Uterus (tissue), 4 donors: ENCODE measurements around the gene MYH16. TPM values are rescaled to one million over a fixed set of nuclear protein-coding genes. Genes with fewer than 3 reads are reported as not detected.
"Not testable (repeated sequence)": the region's sequence is repeated elsewhere in the genome, so short reads cannot be mapped to it uniquely, and the experiment has no call there.

ENCODE experiments used
- DNase-seq, 2 donors: peaks; one replicate each; pipeline ENCODE4 v3.0.0-alpha.2; 2019 to 2020
- H3K27ac ChIP-seq, 2 donors: fragments of 200-600 bp; sonication (generic); 1 replicate in 1 of 2; 2 replicates in 1 of 2; pipeline ENCODE4 v1.5.1; 2016 to 2018
- H3K27me3 ChIP-seq, 2 donors: fragments of 200-600 bp; sonication (generic); one replicate each; pipeline ENCODE4 v1.5.1; 2018 to 2019; ENCODE audit warnings: control low read depth in 1 of 2
- H3K36me3 ChIP-seq, 2 donors: fragments of 200-600 bp; sonication (generic); one replicate each; pipeline ENCODE4 v1.5.1; 2019; ENCODE audit warnings: control low read depth in 1 of 2
- H3K4me1 ChIP-seq, 2 donors: fragments of 200-600 bp; sonication (generic); one replicate each; pipeline ENCODE4 v1.5.1; 2018 to 2019; ENCODE audit warnings: control low read depth in 1 of 2
- H3K4me3 ChIP-seq, 2 donors: fragments of 200-600 bp; sonication (generic); 1 replicate in 1 of 2; 2 replicates in 1 of 2; pipeline ENCODE4 v1.5.1; 2018 to 2019; ENCODE audit warnings: mild to moderate bottlenecking in 1 of 2
- H3K9me3 ChIP-seq, 2 donors: fragments of 200-600 bp; sonication (generic); one replicate each; pipeline ENCODE4 v1.5.1; 2019; ENCODE audit warnings: control low read depth in 1 of 2
- POLR2A ChIP-seq, 2 donors: fragments of 450-650 bp; IDR thresholded peaks; one replicate each; pipeline ENCODE4 v1.6.1; 2016; ENCODE audit warnings: antibody characterized with exemption in 2 of 2, mild to moderate bottlenecking in 1 of 2, moderate library complexity in 1 of 2
- intact Hi-C: fragments of 100-400 bp; cut with DNase I; formaldehyde crosslinking; loops from one replicate; pipeline ENCODE4 v1.15.1; 2023; ENCODE audit warnings: low total_unique reads
- total RNA-seq, 4 donors: library from RNA; depleted of rRNA in 3 of 4; stranded (reverse); fragments of >200 nt in 3 of 4; gene quantifications; one replicate each; pipeline versions ENCODE4 v1.1.0 to v1.2.4, GENCODE V29; 2014 to 2023
- TF ChIP-seq, protein P1 (sequence below), 4 experiments: fragments of 200-600 bp in 2 of 4; fragments of 450-650 bp in 2 of 4; sonication (generic) in 2 of 4; IDR thresholded peaks; one replicate each; pipeline ENCODE4 v1.5.1; 2016 to 2019; ENCODE audit warnings: antibody characterized with exemption in 4 of 4, mild to moderate bottlenecking in 2 of 4, moderate library complexity in 1 of 4
- donor health status: DM: yes; HTN: yes; CAD: no.

Gene MYH16
- not detected for total RNA-seq

DNA sequence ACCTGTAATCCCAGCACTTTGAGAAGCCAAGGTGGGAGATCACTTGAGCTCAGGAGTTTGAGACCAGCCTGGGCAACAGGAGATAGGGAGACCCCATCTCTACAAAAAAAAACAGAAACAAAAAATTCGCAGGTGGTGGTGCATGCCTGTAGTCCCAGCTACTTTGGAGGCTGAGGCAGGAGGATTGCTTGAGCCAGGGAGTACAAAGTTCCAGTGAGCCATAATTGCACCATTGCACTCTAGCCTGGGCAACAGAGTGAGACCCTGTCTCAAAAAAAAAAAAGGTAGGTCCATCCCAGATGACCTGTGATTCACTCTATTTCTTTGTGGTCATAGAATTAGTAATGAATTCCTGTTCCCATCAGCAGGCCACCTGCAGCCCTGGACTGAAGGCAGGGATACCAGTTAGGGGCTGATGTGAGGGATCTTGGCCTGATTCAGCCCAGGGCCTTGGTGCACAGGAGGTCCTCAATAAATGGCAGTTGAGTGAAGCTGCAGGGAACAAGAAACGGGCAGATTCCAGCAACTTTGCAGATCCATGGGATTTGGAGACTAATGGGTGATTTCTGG lies at the start of gene MYH16:
Gene MYH16, plus strand, starts transcription at position 364 of the 570 bp plus-strand sequence.
- no peak for DNase-seq
- intact Hi-C loops, result no loop called here
- no peak for TF ChIP-seq POLR2A (IDR thresholded peaks at IDR 0.05)
- TF ChIP-seq, protein P1, sequence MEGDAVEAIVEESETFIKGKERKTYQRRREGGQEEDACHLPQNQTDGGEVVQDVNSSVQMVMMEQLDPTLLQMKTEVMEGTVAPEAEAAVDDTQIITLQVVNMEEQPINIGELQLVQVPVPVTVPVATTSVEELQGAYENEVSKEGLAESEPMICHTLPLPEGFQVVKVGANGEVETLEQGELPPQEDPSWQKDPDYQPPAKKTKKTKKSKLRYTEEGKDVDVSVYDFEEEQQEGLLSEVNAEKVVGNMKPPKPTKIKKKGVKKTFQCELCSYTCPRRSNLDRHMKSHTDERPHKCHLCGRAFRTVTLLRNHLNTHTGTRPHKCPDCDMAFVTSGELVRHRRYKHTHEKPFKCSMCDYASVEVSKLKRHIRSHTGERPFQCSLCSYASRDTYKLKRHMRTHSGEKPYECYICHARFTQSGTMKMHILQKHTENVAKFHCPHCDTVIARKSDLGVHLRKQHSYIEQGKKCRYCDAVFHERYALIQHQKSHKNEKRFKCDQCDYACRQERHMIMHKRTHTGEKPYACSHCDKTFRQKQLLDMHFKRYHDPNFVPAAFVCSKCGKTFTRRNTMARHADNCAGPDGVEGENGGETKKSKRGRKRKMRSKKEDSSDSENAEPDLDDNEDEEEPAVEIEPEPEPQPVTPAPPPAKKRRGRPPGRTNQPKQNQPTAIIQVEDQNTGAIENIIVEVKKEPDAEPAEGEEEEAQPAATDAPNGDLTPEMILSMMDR (IDR thresholded peaks at IDR 0.05), result no peak
- no peaks in the 10 kb centered on the region for H3K27me3 ChIP-seq
- H3K4me3 ChIP-seq, result no peak within 1 kb of the TSS
- H3K4me1 ChIP-seq, result no peaks in the 10 kb centered on the region
- no peaks in the 10 kb centered on the region for H3K9me3 ChIP-seq
- H3K27ac ChIP-seq, result no peak within 1 kb of the TSS
- H3K36me3 ChIP-seq, result no peaks in the 10 kb centered on the region

DNA sequence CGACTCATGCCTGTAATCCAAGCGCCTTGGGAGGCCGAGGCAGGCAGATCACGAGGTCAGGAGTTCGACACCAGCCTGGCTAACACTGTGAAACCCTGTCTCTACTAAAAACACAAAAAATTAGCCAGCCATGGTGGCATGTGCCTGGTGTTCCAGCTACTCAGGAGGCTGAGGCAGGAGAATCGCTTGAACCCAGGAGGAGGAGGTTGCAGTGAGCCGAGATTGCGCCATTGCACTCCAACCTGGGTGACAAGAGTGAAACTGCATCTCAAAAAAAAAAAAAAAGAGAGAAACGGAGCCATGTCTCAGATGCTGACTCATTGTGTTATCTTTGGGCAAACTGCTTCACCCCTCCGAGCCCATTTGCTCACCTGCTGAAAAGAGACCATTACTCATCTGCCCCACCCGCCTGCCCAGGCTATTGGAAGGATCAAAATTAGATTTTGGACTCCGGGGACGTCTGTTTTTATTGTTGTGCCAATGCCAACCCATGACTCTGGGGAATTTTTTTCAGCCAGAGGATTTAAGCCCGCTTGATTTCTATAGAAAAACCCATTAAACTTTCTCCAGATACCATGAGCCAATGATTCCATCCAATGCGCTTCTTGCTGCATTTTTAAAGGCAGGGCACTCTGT lies 48.3 kb upstream of the MYH16 start:
- DNase-seq, result not testable (repeated sequence)

DNA sequence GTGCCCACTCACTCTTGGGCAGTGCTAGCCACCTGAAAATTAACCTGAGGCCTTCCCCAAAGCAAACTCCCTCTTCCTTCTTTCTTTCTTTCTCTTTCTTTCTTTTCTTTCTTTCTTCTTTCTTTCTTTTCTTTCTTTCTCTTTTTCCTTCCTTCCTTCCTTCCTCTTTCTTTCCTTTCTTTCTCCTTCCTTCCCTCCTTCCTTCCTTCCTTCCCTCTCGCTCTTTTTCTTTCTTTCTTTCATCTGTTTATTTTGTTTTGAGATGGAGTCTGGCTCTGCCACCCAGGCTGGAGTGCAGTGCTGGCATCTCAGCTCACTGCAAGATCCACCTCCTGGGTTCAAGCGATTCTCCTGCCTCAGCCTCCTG lies 47.8 kb upstream of the MYH16 start:
- no peak for DNase-seq
- Histone ChIP-seq H3K4me3 (no peak overlapping the region), H3K27me3 (no peaks in the 10 kb centered on the region), H3K4me1 (no peaks in the 10 kb centered on the region), H3K27ac (no peak overlapping the region), H3K9me3 (no peaks in the 10 kb centered on the region), H3K36me3 (no peaks in the 10 kb centered on the region)
- intact Hi-C loops, result no loop called here
- TF ChIP-seq, protein P1 (IDR thresholded peaks at IDR 0.05), result no peak
- TF ChIP-seq POLR2A (IDR thresholded peaks at IDR 0.05), result no peak

More for the DNA sequence above, 48.3 kb upstream of the MYH16 start:
- H3K4me1 ChIP-seq, H3K36me3 ChIP-seq, H3K4me3 ChIP-seq, intact Hi-C loops, H3K9me3 ChIP-seq, H3K27ac ChIP-seq, H3K27me3 ChIP-seq: not testable (repeated sequence)

DNA sequence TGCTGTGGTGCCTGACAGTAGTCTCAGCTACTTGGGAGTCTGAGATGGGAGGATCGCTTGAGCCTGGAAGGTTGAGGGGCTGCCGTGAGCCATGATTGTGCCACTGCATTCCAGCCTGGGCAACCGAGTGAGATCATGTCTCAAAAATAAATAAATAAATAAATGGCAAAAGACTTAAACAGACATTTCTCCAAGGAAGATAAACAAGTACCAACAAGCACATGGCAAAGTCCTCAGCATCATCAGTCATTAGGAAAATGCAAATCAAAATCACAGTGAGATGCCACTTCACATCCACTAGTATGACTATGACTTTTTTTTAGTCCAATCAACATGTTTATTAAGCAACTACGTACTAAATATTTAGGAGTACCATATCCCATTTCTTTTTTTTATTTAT lies 43.4 kb upstream of the MYH16 start:
- Histone ChIP-seq H3K27ac (no peak overlapping the region), H3K4me3 (no peak overlapping the region), H3K4me1 (no peaks in the 10 kb centered on the region), H3K36me3 (no peaks in the 10 kb centered on the region), H3K27me3 (no peaks in the 10 kb centered on the region), H3K9me3 (no peaks in the 10 kb centered on the region)
- TF ChIP-seq, protein P1 (IDR thresholded peaks at IDR 0.05), result no peak
- TF ChIP-seq POLR2A (IDR thresholded peaks at IDR 0.05), result no peak
- intact Hi-C loops, result no loop called here
- no peak for DNase-seq

DNA sequence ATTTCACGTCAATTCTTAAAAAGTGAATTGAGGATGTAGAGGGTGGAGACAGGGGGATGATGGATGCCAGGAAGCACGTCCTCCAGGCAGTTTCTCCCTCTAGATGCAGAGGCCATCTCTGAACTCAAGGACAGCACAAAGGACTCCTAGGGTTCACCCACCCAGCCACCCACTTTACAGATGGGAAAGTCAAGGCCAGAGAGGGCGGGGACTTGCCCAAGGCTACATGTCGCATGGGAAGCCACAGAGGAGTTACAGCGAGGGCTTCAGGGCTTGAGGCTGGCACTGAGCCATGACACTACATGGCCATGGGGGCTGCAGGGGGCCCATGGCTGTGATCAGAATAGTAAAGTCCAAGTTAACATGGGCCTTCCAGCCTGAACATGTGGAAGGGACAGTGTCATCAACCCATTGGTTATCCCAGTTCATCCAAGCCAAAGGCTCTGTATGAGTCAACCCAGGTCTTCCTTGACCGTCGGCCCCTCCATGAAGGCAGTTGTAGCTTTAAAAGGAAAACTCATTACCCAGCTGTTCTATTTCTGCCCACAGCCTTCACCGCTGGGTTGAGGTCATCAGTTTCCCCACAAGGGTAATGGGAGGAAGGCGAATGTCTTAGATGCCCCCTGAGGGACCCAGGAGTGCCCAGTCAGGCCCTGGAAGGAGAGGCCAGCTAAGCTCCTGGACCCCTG lies 40.4 kb upstream of the MYH16 start:
- H3K4me3 ChIP-seq, result no peak overlapping the region
- H3K4me1 ChIP-seq, result no peaks in the 10 kb centered on the region
- H3K27ac ChIP-seq, result no peak overlapping the region
- DNase-seq, result no peak
- H3K9me3 ChIP-seq, result no peaks in the 10 kb centered on the region
- no peaks in the 10 kb centered on the region for H3K27me3 ChIP-seq
- H3K36me3 ChIP-seq, result no peaks in the 10 kb centered on the region
- intact Hi-C loops, result no loop called here
- TF ChIP-seq, protein P1 (IDR thresholded peaks at IDR 0.05), result no peak
- TF ChIP-seq POLR2A (IDR thresholded peaks at IDR 0.05), result no peak

DNA sequence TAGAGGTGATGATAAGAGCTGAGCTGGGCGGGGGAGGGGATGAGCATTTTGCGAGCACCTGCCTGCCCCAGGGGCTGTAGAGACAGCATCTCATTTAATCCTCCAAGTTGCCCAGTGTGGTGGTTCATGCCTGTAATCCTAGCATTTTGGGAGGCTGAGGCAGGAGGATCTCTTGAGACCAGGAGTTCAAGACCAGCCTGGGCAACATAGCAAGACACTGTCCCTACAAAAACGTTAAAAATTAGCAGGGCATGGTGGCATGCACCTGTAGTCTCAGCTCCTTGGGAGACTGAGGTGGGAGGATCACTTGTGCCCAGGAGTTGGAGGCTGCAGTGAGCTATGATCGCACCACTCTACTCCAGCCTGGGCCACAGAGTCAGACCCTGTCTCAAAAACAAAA lies 39.7 kb upstream of the MYH16 start:
- H3K27ac ChIP-seq, intact Hi-C loops, H3K36me3 ChIP-seq, H3K27me3 ChIP-seq, H3K4me1 ChIP-seq, DNase-seq, H3K9me3 ChIP-seq, H3K4me3 ChIP-seq: not testable (repeated sequence)
